Ramos (cell line): ENCODE results near the gene C1R.
"Not testable (repeated sequence)": the region's sequence is repeated elsewhere in the genome, so short reads cannot be mapped to it uniquely, and the experiment has no call there.

Experiments used
- in situ Hi-C: fragments of 300-500 bp; cut with MboI; formaldehyde crosslinking; loops from one replicate; pipeline ENCODE4 v1.14.3; 2022; ENCODE audit warnings: low sequenced_read_pairs; ENCODE audit not compliant: unreplicated experiment

The C1R gene

DNA sequence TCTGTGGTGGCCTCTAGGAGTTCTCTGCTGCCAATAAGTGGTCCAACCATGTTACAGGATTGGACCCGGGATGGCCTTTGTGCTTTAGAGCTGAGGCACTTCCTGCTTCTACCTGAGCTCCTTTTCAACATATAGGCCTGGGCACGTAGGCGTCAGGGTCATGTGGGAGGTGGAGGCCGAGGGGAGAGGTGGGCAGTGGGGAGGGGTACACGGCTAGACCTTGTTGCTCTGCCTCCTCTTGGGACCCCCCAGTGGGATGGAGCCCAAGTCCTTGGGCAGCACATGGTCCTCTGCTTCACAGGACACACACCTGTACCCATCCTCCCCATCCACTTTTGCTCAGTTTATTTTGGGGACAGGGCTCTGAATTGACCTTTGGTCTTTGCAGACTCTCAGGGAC lies 29.1 kb upstream of the C1R start:
- in situ Hi-C loops = no loop called here

DNA sequence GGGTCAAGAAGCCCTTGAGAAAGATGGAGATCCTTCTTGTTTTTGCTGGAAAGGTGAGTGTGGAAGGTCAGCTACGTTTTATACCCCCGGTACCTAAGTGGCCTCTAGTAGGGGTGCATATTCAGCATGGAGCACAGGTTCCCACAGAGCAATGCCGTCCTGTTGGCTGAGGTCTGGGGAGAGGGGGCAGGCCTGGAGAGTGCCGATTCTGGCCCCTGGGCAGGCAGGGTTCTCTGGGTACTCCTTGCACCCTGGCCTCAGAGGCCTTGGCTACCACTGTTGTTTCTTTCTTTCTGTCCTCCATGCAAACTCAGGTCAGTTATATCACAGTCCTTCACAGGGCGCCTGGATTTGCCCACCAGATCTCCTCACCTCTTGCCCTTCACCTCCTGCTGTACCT lies 27.9 kb upstream of the C1R start:
- in situ Hi-C loops = no loop called here

DNA sequence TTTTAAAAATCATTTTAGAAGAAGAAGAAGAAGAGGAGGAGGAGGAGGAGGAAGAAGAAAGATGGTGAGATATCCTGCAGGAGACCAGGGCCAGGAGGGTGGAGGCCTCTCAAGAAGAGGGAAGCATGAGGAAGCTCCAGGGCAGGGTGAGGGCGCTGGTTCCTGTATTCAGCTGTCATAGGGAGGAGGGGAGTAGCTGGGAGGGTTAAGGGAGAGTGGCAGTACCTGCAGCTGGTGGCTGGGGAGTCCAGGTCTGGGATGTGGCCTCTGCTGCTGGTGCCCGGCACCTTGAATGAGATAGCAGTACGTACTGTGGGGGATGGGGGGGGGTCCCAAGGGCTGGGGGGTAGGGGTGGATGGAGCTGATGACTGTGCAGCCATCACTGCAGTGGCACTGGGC lies 26.6 kb upstream of the C1R start:
- in situ Hi-C loops = no loop called here

DNA sequence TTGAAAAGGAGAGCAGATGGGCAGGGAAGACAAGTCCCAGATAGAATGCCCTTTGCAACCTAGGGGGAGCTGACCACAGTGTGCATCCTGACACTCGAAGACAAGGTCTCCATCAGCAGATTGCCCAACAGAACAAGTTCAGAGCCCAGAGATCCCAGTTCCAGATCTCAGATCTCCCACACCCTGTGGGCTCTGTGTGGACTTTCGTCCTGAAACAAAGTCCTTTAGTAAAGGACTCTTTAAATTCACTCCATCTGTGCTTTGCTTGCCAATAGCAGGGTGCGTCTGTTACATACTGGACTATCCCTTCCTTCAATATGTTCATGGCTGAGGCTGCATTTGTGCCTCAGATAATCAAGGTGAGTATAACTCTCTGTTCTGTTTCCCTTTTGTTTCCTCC lies 25.4 kb upstream of the C1R start:
- in situ Hi-C loops = no loop called here

DNA sequence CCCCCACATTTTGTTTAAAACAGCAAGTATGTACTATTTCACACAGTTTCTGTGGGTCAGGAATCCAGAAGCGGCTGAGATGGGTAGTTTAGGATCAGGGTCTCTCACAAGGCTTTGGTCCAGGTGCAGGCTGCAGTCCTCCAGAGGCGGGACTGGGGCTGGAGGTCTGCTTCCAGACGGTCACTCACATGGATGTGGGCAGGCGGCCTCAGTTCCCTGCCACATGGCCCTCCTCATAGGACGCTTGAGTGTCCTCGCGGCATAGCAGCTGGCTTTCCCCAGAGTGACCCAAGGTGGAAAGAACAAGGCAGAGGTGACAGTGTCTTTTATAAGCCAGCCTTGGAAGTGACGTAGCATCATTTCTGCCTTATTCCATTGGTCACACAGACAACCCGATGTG lies 24.7 kb upstream of the C1R start:
- in situ Hi-C loops = no loop called here

DNA sequence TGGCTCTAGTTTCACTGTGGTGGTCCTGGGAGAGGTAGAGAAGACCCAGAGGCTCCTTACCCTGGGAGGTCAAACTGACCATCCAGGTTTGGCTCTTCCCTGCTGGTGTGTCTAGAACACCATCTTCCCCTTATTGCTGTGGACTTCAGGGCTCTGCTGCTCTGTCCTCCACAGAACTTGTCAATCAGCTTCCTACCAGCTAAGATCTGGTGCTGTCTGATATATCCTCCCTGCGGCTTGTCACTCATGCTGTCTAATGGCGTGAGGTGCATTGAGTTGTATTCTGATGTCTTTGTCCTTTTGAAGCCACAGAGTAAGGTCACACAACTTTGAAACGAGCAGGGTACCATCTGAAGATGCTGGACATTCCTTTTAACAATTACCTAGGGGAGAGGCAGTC lies 24.0 kb upstream of the C1R start:
- in situ Hi-C loops = no loop called here

DNA sequence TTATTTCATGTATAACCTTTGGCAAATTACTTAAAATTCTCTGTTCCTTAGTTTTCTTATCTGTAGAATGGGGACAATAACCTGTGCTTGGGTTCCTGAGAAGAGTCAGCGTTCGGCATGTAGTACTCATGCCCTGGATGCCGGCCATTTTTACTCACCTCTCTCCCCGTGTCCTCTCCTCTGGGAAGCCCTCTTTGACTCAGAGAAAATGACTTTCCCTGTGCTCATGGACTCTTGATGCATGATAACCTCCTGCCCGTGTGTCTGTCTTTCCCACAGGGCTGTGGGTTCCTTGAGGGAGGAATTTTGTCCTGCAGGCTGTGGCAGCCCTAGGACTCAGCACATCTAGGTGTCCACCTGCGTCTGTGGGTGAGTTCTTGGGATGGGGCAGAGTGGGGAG lies 22.6 kb upstream of the C1R start:
- in situ Hi-C loops = no loop called here

DNA sequence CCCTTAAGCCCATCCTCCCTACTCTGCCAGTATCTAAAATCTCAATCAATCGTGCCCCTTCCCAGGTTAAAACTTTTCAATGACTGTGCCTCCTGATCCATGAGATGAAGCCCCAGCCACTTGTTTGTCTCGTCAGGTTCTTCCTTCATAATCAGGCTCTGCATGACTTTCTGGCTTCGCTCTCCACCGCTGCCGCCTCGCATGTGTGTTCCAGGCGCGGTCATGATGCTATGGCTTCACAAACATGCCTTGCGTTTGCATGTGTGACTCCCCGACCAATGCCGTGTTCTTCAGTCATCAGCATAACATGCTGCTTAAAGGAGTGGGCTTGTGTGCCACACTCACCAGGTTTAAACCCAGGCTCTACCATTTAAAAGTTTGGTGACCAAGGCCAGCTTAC lies 21.8 kb upstream of the C1R start:
- in situ Hi-C loops = no loop called here

DNA sequence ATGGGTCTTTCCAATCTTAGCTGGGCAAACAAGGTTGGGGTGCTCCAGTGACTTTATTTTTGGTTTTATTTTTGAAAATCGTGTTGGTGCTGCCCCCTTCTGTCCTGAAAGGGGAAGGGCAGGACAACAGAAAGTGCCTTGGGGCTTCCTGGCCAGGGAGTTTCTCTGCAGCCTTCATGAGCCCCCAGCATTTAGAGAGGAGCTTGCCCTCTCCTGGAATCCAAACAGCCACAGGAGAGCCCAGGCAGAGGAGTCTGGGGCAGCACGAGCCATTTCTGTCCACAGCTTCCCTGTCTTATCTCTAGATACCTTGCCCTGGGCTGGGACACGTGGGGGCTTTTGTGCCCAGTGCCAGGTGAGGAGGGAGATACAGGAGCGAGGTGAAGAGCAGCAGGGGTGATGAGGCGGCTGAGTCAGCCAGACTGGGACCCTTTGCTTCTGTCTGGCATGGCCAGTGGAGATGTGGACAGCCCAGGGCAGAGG lies 21.2 kb upstream of the C1R start:
- in situ Hi-C loops = no loop called here

DNA sequence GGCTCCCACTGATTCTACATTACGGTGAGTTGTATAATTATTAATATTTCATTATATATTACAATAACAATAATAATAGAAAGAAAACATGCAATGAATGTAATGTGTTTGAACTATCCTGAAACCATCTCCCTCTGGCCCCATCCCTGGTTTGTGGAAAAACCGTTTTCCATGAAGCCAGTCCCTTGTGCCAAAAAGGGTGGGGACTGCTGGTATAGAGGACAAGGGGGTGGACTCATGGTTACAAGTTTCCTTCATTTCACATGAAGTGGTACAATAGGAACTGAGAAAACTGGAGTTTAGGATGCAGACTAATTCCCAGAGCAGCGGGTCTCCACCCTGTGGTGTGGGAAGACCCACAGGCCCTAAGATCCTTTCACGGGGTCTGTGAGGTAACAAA lies 19.8 kb upstream of the C1R start:
- in situ Hi-C loops = no loop called here

DNA sequence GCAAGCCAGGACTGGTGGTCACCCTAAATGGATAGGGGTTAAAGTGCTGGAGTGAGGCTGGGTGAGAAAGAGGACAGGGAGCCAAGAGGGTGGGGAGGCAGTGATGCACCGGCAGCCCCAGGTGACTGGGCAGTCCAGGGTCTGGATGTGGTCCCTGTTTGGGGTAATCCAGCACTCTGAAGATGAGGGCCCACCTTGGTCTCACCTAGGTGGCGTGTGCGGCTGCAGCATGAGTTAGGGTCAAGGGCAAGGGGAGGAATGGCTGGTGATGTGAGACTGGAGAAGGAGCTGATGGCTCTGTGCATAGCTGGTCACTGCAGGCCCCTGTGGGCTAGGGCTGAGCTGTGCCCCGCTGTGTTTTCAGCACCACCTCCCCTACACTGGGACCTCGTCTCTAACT lies 18.4 kb upstream of the C1R start:
- in situ Hi-C loops = no loop called here

DNA sequence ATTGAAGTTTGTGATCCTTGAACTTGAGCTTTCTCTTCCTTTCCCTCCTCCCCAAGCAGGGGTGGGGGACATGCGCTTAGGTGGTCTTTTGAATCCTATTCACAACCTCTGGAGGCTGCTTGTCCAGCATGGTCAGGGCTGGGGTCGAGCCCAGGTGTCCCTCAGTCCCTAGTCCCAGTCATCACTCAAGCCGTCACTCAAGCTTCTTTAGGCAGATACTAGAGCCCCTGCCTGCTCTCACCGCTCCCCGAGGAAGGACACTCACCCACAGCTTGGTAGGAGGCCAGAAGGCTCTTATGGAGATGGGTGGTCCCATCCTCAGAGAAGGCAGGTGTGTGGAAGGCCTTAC lies 17.3 kb upstream of the C1R start:
- in situ Hi-C loops = no loop called here

DNA sequence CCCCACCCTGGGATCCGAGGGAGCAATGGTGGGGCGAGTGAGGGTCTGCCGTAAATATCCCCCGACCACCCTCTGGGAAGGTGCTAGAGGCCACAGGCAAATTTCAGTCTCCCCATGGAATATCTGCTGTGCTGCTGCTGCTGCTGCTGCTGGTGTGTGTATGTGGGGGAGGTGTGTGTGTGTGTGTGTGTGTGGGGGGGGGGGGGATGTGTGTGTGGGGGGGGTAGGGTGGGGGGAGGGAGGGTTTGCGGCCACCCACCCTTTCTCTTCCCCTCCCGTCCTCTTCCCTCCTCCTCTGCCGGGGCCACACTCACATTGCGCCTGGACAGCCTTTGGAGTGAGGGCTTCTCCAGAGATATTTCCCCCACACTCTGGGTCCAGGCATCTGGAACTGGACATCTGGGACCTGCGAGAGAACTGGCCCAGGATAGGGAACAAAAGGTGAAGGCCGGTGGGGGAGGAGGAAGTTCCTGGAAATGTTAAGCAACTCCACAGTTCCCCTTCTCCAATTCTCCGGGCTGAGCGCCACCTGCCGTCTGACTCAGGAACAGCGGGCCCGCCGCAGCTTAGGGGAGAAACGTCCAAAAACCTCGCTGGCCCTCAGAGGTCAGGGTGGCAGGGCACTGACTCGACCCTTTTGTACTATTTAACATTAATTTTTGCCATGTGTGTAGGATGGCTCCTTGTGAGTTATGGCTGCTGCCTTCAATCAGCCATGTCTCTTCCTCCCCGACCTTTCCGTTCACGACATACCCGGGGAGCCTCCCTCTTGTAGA lies 16.7 kb upstream of the C1R start, which contains the start of gene C1RL:
C1RL (minus strand) TSS at position 419 of the 776 bp plus-strand sequence; CDS start at position 385, 34 bp downstream.
- in situ Hi-C loops = no loop called here

DNA sequence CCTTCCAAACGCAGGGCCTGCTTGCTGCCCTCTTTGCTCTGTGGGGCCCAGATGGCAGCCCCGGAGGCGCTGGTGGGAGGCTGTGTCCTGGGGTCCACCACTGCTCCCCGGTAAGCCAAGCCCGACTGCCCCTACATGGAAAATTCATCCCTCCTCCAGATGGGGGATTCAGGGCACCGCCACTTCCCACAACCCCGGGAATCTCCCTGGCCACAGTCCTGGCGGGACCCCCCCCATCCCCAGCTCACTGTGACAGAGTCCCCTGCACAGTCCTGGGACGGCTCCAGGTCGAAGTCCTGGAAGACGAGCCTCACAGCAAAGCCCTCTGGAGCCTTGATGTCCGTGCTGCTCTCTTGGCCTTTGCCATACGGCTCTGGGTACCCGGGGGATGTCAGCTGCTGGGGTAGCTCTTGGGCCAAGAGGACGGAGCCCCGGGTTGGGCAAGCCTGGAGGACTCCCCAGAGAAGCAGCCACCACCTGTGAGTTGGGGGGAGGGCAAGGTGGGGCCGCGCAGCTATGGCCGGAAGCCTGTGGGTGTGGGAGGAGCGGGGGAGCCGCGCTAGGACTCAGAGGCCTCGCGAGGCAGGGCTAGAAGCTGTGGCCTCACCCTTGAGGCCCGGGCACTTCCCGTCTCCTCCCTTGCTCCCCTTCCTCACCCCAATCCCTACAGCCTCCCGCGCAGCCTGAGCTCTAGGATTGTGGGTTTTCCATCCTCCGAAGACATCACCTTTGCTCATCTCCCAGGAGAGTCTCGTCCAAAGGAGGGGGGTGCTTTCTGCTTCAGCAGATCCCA lies 16.0 kb upstream of the C1R start:
- in situ Hi-C loops = no loop called here

DNA sequence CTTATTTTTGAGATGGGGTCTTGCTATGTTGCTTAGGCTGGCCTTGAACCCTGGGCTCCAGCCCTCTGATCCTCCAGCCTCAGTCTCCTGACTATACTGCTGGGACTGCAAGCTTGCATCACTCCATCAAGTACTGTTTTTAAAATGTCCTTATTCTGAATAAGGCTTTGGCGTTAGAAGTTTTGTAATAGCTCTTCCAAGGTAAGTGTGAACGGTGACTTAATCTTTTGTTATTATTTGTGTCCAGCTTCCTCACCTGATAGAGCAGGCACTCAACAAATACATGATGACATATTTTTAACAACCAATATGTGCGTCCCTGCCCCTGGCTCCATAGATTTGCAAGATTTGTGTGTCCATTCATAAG lies 15.4 kb upstream of the C1R start:
- in situ Hi-C loops = no loop called here

DNA sequence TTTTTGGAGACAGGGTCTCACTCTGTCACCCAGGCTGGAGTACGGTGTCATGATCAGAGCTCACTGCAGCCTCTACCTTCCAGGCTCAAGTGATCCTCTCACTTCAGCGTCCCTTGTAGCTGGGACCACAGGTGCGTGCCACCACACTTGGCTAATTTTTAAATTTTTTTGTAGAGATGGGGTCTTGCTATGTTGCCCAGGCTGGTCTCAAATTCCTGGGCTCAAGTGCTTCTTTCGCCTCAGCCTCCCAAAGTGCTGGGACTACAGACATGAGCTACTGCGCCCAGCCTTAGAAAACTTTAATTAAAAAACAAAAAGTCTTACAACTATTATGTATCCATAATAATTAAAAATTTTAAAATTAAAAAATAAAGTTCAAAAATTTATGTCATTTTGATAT lies 14.9 kb upstream of the C1R start:
- in situ Hi-C loops = not testable (repeated sequence)

DNA sequence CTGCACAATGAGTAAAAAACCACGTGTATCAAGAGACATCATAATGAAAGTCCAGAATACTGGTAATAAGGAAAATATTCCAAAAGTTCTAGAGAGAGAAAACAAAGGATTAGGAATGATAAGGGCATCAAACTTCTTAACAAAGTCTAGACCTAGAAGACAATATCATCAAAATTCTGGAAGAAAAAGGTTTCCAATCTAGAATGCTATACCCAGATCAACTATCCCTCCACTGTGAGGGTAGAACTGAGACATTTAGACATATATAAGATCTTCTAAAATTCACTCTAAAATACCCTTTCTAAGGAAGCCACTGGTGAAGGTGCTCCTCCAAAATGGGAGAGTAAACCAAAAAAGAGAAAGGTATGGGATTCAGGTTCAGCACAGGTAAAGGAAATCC lies 13.8 kb upstream of the C1R start:
- in situ Hi-C loops = no loop called here

DNA sequence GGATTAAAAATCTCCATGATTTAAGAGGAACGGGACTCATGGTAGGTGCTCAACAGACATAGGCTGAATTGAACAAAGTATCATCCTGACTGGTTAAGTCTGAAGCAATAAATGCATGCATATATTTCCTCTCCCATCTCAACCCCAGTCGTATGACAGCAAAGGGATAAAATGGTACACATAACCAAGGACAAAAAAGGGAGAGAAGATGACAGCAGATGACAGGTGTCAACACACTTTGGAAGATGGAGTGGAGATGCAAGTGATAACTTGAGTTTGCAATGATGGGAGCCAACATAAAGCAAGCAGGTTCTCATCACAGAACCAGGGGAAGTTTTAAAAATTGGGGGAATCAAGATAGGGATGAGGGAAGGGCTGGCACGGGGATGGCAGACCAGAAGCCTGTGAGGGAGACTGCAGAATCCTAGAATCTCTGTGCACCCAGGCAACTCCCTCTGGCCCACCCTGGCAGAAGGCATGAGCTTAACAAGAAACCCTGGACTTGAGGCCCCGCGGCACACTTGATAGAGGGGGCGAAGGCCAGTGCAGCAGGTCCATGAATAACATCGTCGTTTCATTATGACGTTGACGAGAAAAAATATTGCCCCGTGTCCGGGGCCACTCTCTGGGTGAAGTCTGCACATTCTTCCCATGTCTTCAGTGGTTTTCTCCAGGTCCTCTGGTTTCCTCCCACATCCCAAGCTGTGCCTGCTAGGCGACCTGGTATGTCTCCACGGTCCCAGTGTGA lies 11.8 kb upstream of the C1R start:
- in situ Hi-C loops = no loop called here

DNA sequence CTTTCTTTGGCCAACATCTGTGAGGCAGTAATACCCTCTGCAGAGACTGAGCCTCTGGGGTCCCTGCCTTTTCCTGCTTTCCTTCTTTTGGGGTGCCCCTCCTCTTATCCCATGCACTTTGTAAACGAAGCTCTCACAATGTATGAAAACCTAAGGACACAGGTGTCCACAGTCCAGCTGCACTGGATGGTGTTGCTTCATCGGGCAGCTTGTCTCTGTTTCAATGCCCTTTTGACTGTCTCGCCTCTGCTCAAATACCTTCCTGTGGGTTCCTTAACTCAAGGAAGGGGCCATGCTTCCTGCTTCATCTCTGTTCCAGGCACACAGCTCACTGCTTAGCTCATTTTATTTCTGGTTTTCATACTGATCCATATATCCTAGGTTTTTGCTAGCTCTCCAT lies 10.3 kb upstream of the C1R start:
- in situ Hi-C loops = no loop called here

DNA sequence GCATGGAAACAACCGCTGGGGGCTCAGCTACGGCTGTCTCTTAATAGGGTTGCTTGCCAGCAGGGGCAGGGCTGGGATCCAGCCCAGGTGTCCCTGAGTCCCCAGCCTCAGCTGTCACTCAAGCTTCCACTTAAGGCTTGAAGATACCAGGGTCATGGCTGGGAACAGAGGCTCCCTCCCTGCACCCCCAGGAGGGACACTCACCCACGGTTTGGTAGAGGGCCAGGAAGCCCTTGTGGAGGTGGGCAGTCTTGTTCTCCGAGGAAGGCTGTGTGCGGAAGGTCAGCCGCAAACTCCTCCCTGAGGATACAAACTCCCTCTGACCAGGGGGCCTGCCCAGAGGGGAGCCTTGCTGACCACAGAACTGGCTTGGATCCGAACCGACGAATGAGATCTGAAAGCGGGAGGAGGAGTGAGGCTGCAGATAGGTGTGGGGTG lies 9.5 kb upstream of the C1R start:
- in situ Hi-C loops = no loop called here

DNA sequence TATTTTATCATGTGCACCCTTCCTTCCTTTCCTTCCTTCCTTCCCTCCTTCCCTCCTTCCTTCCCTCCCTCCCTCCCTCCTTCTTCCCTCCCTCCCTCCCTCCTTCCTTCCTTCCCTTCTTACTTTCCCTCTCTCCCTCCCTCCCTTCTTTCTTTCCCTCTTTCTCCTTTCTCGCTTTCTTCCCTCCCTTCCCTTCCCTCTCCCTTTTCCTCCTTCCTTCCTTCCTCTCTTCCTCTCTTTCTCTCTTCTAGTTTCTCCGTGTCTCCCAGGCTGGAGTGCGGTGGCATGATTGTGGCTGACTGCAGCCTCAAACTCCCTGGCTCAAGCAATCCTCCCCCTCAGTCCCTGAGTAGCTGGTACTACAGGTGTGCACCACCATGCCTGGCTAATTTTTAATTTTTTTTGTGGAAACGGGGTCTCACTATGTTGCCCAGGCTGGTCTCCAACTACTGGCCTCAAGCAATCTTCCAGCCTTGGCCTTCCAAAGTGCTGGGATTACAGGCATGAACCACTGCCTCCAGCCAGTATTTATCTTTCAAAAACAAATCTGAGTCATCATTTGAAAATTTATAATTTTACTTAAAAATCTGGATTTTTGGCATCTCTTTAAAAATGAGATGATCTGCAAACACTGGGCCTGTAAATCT lies 8.9 kb upstream of the C1R start:
- in situ Hi-C loops = no loop called here
